ENCODE results near the gene SRGAP3.
A peak's percentile ranks its signal among the peaks of the same experiment; 100 is the strongest.

The SRGAP3 gene

GRCh38 chr3:8942115-8942514 is 307.3 kb downstream of the SRGAP3 start:
- TF ChIP-seq, protein P1, sequence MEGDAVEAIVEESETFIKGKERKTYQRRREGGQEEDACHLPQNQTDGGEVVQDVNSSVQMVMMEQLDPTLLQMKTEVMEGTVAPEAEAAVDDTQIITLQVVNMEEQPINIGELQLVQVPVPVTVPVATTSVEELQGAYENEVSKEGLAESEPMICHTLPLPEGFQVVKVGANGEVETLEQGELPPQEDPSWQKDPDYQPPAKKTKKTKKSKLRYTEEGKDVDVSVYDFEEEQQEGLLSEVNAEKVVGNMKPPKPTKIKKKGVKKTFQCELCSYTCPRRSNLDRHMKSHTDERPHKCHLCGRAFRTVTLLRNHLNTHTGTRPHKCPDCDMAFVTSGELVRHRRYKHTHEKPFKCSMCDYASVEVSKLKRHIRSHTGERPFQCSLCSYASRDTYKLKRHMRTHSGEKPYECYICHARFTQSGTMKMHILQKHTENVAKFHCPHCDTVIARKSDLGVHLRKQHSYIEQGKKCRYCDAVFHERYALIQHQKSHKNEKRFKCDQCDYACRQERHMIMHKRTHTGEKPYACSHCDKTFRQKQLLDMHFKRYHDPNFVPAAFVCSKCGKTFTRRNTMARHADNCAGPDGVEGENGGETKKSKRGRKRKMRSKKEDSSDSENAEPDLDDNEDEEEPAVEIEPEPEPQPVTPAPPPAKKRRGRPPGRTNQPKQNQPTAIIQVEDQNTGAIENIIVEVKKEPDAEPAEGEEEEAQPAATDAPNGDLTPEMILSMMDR (IDR thresholded peaks at IDR 0.05; ENCODE audit: insufficient read depth, low read depth, low read length, missing control alignments) = no peak
- no peak overlapping the region for H3K4me3 ChIP-seq (ENCODE audit: low read depth, low read length)
- no peak for DNase-seq (ENCODE audit: low read depth)

- no peak overlapping the region for H3K4me3 ChIP-seq (ENCODE audit: low read depth, low read length)
- DNase-seq (ENCODE audit: low read depth) = peak; percentile 28
- TF ChIP-seq, protein P1 (IDR thresholded peaks at IDR 0.05; ENCODE audit: insufficient read depth, low read depth, low read length, missing control alignments) = peak; percentile 24
Measured at GRCh38 chr3:8938021-8938420, 311.4 kb downstream of the SRGAP3 start.

- DNase-seq (ENCODE audit: low read depth) = no peak
- TF ChIP-seq, protein P1 (IDR thresholded peaks at IDR 0.05; ENCODE audit: insufficient read depth, low read depth, low read length, missing control alignments) = no peak
- no peak overlapping the region for H3K4me3 ChIP-seq (ENCODE audit: low read depth, low read length)
Measured at GRCh38 chr3:8937064-8938020, 312.1 kb downstream of the SRGAP3 start.

DNA sequence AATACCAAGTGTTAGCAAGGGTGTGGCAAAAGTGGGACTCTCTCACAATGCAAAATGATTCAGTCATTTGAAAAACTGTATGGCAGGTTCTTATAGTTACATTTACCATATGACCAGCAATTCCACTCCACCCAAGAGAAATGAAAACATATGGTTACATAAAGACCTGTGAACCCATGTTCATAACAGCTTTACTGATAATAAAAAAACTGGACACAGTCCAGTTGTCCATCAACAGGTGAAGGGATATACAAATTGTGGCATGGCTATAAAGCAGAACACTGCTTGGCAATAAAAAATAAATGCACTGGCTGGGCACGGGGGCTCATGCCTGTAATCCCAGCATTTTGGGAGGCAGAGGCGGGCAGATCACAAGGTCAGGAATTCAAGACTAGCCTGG is 316.9 kb downstream of the SRGAP3 start:
- no peak overlapping the region for H3K4me3 ChIP-seq (ENCODE audit: low read depth, low read length)
- no peak for DNase-seq (ENCODE audit: low read depth)
- TF ChIP-seq, protein P1 (IDR thresholded peaks at IDR 0.05; ENCODE audit: insufficient read depth, low read depth, low read length, missing control alignments) = no peak

DNA sequence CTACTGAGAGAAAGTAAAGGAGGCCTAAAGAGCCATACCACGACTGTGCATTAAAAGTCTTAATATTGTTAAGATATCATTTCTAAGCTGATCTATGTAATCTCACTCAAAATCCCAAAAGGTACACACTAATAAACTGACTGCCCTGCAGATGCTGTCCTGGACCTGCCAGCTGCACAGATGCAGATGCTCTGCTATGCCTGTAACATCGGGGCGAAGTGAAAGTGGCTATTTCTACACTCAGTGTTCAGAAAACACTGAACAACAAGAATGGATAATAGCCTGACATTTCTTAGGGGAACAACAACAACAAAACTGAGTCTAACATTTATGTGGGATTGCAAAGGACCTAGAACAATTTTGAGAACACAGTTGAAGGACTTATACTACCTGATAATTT is 318.1 kb downstream of the SRGAP3 start:
- TF ChIP-seq, protein P1 (IDR thresholded peaks at IDR 0.05; ENCODE audit: insufficient read depth, low read depth, low read length, missing control alignments) = no peak
- no peak overlapping the region for H3K4me3 ChIP-seq (ENCODE audit: low read depth, low read length)
- no peak for DNase-seq (ENCODE audit: low read depth)
